ENCODE results near the gene NLRP1. TPM values are rescaled to one million over a fixed set of nuclear protein-coding genes. Genes with fewer than 3 reads are reported as not detected.

Gene NLRP1
- total RNA-seq, 2 experiments from 2014 or later: 254 to 258 TPM

DNA sequence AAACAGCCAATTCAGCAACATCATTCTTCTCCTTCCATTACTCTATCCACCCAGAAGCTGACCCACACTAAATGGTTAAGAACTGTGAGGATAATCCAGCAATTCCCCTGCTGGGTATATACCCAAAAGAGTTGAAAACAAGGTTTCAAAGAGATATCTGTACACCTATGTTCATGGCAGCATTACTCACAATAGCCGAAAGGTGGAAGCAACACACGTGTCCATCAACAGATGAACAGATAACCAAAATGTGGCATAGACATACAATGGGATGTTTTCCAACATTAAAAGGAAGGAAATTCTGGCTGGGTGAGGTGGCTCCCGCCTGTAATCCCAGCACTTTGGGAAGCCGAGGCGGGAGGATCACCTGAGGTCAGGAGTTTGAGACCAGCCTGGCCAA is 78.0 kb downstream of the NLRP1 start:
- no peak for ATAC-seq (ENCODE audit: poor library complexity)
- no peaks in the 10 kb centered on the region for H3K9me3 Mint-ChIP-seq
- Histone ChIP-seq H3K4me3 (ENCODE audit: low read length) (no peak overlapping the region), H3K36me3 (ENCODE audit: insufficient read depth, low read length) (peaks cover 32% of the 10 kb centered on the region), H3K27me3 (ENCODE audit: control insufficient read depth in 1 of 2, insufficient read depth in 2 of 2, low read length in 2 of 2) (no peaks in the 10 kb centered on the region), H3K27ac (ENCODE audit: low read depth in 1 of 2, low read length in 2 of 2) (no peak overlapping the region), H3K4me1 (ENCODE audit: insufficient read depth, low read length) (no peaks in the 10 kb centered on the region), H3K9me3 (ENCODE audit: control insufficient read depth in 1 of 2, insufficient read depth in 1 of 2, low read length in 2 of 2) (no peaks in the 10 kb centered on the region)
- CTCF ChIA-PET: no interaction called here
- H3K36me3 Mint-ChIP-seq (ENCODE audit: low read depth): peaks cover 69% of the 10 kb centered on the region
- TF ChIP-seq CTCF (IDR thresholded peaks at IDR 0.05): no peak
- peaks cover 4% of the 10 kb centered on the region for H3K4me1 Mint-ChIP-seq (ENCODE audit: low read depth)
- DNase-seq: no peak
- intact Hi-C loops (cut with DNase I, micrococcal nuclease): no loop called here
- no peaks in the 10 kb centered on the region for H3K27me3 Mint-ChIP-seq
- no peak overlapping the region for H3K4me3 Mint-ChIP-seq
- H3K27ac Mint-ChIP-seq: no peak overlapping the region
- POLR2A ChIA-PET: interaction anchor here (0.7 kb wide), 1 partner anchor 8 kb away, joined by 4 read pairs; no protein-coding TSS in a partner anchor

GRCh38 chr17:5502552-5502951 is 81.8 kb downstream of the NLRP1 start:
- H3K4me1 ChIP-seq (ENCODE audit: insufficient read depth, low read length): peaks cover 17% of the 10 kb centered on the region
- CTCF ChIA-PET: interaction anchor here (1.2 kb wide), 1 partner anchor 12 kb away, joined by 3 read pairs; no protein-coding TSS in a partner anchor
- intact Hi-C loops (cut with DNase I, micrococcal nuclease): no loop called here
- no peak for TF ChIP-seq CTCF (IDR thresholded peaks at IDR 0.05)
- Mint-ChIP-seq H3K4me3 (no peak overlapping the region), H3K36me3 (ENCODE audit: low read depth) (peaks cover 59% of the 10 kb centered on the region), H3K4me1 (ENCODE audit: low read depth) (peaks cover 21% of the 10 kb centered on the region), H3K9me3 (no peaks in the 10 kb centered on the region), H3K27ac (no peak overlapping the region), H3K27me3 (no peaks in the 10 kb centered on the region)
- H3K36me3 ChIP-seq (ENCODE audit: insufficient read depth, low read length): peaks cover 27% of the 10 kb centered on the region
- H3K27me3 ChIP-seq (ENCODE audit: control insufficient read depth in 1 of 2, insufficient read depth in 2 of 2, low read length in 2 of 2): no peaks in the 10 kb centered on the region
- no peak overlapping the region for H3K4me3 ChIP-seq (ENCODE audit: low read length)
- no peak overlapping the region for H3K27ac ChIP-seq (ENCODE audit: low read depth in 1 of 2, low read length in 2 of 2)
- ATAC-seq (ENCODE audit: poor library complexity) (no peak), DNase-seq (no peak)
- H3K9me3 ChIP-seq (ENCODE audit: control insufficient read depth in 1 of 2, insufficient read depth in 1 of 2, low read length in 2 of 2): no peaks in the 10 kb centered on the region
- POLR2A ChIA-PET: no interaction called here

DNA sequence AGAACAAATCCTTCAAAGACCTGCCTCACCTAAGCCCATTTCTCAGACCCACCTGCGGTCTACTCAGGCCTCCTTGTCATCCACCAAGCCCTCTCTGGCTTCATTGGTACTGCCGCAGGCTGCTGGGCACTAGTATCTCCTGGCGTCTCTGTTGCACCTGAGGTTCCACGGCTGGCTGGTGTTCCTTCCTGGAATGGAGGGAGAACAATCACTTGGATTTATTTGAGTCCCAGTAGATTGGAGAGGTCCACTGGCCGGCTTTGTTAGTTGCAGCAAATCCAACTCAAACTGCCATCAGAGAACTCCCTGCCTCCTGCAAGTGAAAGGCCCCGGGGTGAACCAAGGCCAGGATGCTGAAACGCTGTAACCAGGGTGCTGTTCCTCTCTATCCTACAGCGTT is 82.6 kb downstream of the NLRP1 start:
- no peaks in the 10 kb centered on the region for H3K27me3 Mint-ChIP-seq
- no peak for ATAC-seq (ENCODE audit: poor library complexity)
- intact Hi-C loops (cut with DNase I, micrococcal nuclease): no loop called here
- peak overlapping the region; percentile 83 for H3K27ac Mint-ChIP-seq
- Histone ChIP-seq H3K27me3 (ENCODE audit: control insufficient read depth in 1 of 2, insufficient read depth in 2 of 2, low read length in 2 of 2) (no peaks in the 10 kb centered on the region), H3K27ac (ENCODE audit: low read depth in 1 of 2, low read length in 2 of 2) (peak overlapping the region; percentile 14 to 15), H3K4me3 (ENCODE audit: low read length) (no peak overlapping the region), H3K36me3 (ENCODE audit: insufficient read depth, low read length) (peaks cover 27% of the 10 kb centered on the region), H3K9me3 (ENCODE audit: control insufficient read depth in 1 of 2, insufficient read depth in 1 of 2, low read length in 2 of 2) (no peaks in the 10 kb centered on the region), H3K4me1 (ENCODE audit: insufficient read depth, low read length) (peaks cover 17% of the 10 kb centered on the region)
- DNase-seq: no peak
- ChIA-PET POLR2A (interaction anchor here (1.0 to 5.4 kb wide), 2 partner anchors 15 to 82 kb away, joined by 5 to 51 read pairs; partner anchors contain the start of genes DERL2, MIS12, NUP88 and RPAIN), CTCF (no interaction called here)
- H3K4me1 Mint-ChIP-seq (ENCODE audit: low read depth): peaks cover 21% of the 10 kb centered on the region
- H3K36me3 Mint-ChIP-seq (ENCODE audit: low read depth): peaks cover 59% of the 10 kb centered on the region
- H3K4me3 Mint-ChIP-seq: peak overlapping the region; percentile 62
- no peak for TF ChIP-seq CTCF (IDR thresholded peaks at IDR 0.05)
- no peaks in the 10 kb centered on the region for H3K9me3 Mint-ChIP-seq
